Measurements from ENCODE around the gene MIGA2. TPM values are rescaled to one million over a fixed set of nuclear protein-coding genes. Genes with fewer than 3 reads are reported as not detected.

The MIGA2 gene
- total and polyA plus RNA-seq, 2 experiments from 2014 or later = 19.3 to 47.8 TPM

DNA sequence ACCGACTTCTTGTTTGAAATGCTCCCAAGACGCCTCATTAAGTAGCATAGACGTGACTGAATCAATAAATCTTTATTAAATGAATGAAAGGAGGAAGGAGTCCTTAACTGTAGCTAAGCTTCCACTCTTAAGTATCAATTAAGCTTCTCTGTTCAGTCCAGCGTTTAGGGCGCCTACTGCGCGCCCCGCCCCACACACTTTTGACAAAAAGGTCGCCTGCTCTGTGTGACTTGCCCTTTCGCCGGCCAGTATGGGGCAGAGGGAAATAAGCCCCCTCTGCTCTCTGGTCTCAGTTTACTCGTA, 43.8 kb downstream of the MIGA2 start:
- Histone ChIP-seq H3K9me2 (ENCODE audit: insufficient read depth) (no peaks in the 10 kb centered on the region), H3K4me2 (peak overlapping the region; percentile 83), H3K79me2 (replicated peaks; ENCODE audit: insufficient read depth) (peaks cover 33% of the 10 kb centered on the region), H3K4me3 (peak overlapping the region; percentile 76), H3K27ac (ENCODE audit: low read depth) (0 out of 2 replicates have a peak overlapping the region, but pooled peaks have one; percentile 29), H4K20me1 (replicated peaks; ENCODE audit: insufficient read depth) (no peaks in the 10 kb centered on the region; the same call in 1 of the 2 replicates), H2AFZ (peak overlapping the region; percentile 78; the same call in 1 of the 2 replicates), H3K36me3 (ENCODE audit: insufficient read depth) (no peaks in the 10 kb centered on the region), H3K27me3 (ENCODE audit: insufficient read depth) (no peaks in the 10 kb centered on the region), H3F3A (replicated peaks; ENCODE audit: low read depth) (0 out of 2 replicates have a peak, but pooled peaks cover 4% of the 10 kb centered on the region), H3K4me1 (ENCODE audit: insufficient read depth) (peaks cover 5% of the 10 kb centered on the region; the same call in 1 of the 2 replicates)
- Mint-ChIP-seq H3K4me1 (peaks cover 3% of the 10 kb centered on the region), H3K4me3 (peak overlapping the region; percentile 99), H3K27ac (peak overlapping the region; percentile 95), H3K27me3 (ENCODE audit: insufficient read depth, low read depth, poor library complexity) (peaks cover 16% of the 10 kb centered on the region), H3K9me3 (no peaks in the 10 kb centered on the region), H3K36me3 (ENCODE audit: low read depth) (peaks cover 3% of the 10 kb centered on the region; the same call in 2 of the 3 replicates)
- DNase-seq (ENCODE audit: low spot score) = no peak
- TF ChIP-seq, protein P1, sequence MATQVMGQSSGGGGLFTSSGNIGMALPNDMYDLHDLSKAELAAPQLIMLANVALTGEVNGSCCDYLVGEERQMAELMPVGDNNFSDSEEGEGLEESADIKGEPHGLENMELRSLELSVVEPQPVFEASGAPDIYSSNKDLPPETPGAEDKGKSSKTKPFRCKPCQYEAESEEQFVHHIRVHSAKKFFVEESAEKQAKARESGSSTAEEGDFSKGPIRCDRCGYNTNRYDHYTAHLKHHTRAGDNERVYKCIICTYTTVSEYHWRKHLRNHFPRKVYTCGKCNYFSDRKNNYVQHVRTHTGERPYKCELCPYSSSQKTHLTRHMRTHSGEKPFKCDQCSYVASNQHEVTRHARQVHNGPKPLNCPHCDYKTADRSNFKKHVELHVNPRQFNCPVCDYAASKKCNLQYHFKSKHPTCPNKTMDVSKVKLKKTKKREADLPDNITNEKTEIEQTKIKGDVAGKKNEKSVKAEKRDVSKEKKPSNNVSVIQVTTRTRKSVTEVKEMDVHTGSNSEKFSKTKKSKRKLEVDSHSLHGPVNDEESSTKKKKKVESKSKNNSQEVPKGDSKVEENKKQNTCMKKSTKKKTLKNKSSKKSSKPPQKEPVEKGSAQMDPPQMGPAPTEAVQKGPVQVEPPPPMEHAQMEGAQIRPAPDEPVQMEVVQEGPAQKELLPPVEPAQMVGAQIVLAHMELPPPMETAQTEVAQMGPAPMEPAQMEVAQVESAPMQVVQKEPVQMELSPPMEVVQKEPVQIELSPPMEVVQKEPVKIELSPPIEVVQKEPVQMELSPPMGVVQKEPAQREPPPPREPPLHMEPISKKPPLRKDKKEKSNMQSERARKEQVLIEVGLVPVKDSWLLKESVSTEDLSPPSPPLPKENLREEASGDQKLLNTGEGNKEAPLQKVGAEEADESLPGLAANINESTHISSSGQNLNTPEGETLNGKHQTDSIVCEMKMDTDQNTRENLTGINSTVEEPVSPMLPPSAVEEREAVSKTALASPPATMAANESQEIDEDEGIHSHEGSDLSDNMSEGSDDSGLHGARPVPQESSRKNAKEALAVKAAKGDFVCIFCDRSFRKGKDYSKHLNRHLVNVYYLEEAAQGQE (IDR thresholded peaks at IDR 0.05; ENCODE audit: unreplicated experiment) = no peak
- TF ChIP-seq ZNF114 (CRISPR knock-in tag; IDR thresholded peaks at IDR 0.05) (no peak), CREB1 (CRISPR knock-in tag; IDR thresholded peaks at IDR 0.05; ENCODE audit: low read depth) (no peak), STAT1 (IDR thresholded peaks at IDR 0.05; ENCODE audit: unreplicated experiment) (no peak), ZNF331 (CRISPR knock-in tag; IDR thresholded peaks at IDR 0.05; ENCODE audit: low read depth) (no peak), JUNB (IDR thresholded peaks at IDR 0.05; ENCODE audit: unreplicated experiment) (no peak), NANOG (IDR thresholded peaks at IDR 0.05; ENCODE audit: borderline replicate concordance) (no peak), POLR2AphosphoS5 (IDR thresholded peaks at IDR 0.05; ENCODE audit: low read depth) (no peak), EZH2phosphoT487 (IDR thresholded peaks at IDR 0.05; ENCODE audit: unreplicated experiment) (no peak), EZH2 (IDR thresholded peaks at IDR 0.05; ENCODE audit: low read depth, unreplicated experiment) (no peak)
- TF ChIP-seq, protein P2, sequence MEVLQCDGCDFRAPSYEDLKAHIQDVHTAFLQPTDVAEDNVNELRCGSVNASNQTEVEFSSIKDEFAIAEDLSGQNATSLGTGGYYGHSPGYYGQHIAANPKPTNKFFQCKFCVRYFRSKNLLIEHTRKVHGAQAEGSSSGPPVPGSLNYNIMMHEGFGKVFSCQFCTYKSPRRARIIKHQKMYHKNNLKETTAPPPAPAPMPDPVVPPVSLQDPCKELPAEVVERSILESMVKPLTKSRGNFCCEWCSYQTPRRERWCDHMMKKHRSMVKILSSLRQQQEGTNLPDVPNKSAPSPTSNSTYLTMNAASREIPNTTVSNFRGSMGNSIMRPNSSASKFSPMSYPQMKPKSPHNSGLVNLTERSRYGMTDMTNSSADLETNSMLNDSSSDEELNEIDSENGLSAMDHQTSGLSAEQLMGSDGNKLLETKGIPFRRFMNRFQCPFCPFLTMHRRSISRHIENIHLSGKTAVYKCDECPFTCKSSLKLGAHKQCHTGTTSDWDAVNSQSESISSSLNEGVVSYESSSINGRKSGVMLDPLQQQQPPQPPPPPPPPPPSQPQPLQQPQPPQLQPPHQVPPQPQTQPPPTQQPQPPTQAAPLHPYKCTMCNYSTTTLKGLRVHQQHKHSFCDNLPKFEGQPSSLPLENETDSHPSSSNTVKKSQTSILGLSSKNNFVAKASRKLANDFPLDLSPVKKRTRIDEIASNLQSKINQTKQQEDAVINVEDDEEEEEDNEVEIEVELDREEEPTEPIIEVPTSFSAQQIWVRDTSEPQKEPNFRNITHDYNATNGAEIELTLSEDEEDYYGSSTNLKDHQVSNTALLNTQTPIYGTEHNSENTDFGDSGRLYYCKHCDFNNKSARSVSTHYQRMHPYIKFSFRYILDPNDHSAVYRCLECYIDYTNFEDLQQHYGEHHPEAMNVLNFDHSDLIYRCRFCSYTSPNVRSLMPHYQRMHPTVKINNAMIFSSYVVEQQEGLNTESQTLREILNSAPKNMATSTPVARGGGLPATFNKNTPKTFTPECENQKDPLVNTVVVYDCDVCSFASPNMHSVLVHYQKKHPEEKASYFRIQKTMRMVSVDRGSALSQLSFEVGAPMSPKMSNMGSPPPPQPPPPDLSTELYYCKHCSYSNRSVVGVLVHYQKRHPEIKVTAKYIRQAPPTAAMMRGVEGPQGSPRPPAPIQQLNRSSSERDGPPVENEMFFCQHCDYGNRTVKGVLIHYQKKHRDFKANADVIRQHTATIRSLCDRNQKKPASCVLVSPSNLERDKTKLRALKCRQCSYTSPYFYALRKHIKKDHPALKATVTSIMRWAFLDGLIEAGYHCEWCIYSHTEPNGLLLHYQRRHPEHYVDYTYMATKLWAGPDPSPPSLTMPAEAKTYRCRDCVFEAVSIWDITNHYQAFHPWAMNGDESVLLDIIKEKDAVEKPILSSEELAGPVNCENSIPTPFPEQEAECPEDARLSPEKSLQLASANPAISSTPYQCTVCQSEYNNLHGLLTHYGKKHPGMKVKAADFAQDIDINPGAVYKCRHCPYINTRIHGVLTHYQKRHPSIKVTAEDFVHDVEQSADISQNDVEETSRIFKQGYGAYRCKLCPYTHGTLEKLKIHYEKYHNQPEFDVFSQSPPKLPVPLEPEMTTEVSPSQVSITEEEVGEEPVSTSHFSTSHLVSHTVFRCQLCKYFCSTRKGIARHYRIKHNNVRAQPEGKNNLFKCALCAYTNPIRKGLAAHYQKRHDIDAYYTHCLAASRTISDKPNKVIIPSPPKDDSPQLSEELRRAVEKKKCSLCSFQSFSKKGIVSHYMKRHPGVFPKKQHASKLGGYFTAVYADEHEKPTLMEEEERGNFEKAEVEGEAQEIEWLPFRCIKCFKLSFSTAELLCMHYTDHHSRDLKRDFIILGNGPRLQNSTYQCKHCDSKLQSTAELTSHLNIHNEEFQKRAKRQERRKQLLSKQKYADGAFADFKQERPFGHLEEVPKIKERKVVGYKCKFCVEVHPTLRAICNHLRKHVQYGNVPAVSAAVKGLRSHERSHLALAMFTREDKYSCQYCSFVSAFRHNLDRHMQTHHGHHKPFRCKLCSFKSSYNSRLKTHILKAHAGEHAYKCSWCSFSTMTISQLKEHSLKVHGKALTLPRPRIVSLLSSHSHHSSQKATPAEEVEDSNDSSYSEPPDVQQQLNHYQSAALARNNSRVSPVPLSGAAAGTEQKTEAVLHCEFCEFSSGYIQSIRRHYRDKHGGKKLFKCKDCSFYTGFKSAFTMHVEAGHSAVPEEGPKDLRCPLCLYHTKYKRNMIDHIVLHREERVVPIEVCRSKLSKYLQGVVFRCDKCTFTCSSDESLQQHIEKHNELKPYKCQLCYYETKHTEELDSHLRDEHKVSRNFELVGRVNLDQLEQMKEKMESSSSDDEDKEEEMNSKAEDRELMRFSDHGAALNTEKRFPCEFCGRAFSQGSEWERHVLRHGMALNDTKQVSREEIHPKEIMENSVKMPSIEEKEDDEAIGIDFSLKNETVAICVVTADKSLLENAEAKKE (CRISPR knock-in tag; IDR thresholded peaks at IDR 0.05) = no peak
- TF ChIP-seq, protein P3, sequence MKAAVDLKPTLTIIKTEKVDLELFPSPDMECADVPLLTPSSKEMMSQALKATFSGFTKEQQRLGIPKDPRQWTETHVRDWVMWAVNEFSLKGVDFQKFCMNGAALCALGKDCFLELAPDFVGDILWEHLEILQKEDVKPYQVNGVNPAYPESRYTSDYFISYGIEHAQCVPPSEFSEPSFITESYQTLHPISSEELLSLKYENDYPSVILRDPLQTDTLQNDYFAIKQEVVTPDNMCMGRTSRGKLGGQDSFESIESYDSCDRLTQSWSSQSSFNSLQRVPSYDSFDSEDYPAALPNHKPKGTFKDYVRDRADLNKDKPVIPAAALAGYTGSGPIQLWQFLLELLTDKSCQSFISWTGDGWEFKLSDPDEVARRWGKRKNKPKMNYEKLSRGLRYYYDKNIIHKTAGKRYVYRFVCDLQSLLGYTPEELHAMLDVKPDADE (IDR thresholded peaks at IDR 0.05) = no peak
- TF ChIP-seq, protein P4, sequence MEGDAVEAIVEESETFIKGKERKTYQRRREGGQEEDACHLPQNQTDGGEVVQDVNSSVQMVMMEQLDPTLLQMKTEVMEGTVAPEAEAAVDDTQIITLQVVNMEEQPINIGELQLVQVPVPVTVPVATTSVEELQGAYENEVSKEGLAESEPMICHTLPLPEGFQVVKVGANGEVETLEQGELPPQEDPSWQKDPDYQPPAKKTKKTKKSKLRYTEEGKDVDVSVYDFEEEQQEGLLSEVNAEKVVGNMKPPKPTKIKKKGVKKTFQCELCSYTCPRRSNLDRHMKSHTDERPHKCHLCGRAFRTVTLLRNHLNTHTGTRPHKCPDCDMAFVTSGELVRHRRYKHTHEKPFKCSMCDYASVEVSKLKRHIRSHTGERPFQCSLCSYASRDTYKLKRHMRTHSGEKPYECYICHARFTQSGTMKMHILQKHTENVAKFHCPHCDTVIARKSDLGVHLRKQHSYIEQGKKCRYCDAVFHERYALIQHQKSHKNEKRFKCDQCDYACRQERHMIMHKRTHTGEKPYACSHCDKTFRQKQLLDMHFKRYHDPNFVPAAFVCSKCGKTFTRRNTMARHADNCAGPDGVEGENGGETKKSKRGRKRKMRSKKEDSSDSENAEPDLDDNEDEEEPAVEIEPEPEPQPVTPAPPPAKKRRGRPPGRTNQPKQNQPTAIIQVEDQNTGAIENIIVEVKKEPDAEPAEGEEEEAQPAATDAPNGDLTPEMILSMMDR (conservative IDR thresholded peaks at IDR 0.05; ENCODE audit: low read depth in 2 of 2) = no peak
- ATAC-seq = peak; percentile 7
